Cerebellar cortex (tissue), 1 donor: Measurements from ENCODE around the gene AHDC1.
"Not testable (repeated sequence)": the region's sequence is repeated elsewhere in the genome, so short reads cannot be mapped to it uniquely, and the experiment has no call there.

Experiments used
- DNase-seq: peaks from one replicate; pipeline ENCODE4 v3.0.0-alpha.2; 2015; ENCODE audit warnings: low spot score

Gene AHDC1

GRCh38 chr1:27563341-27563590 lies 40.7 kb downstream of the AHDC1 start:
- DNase-seq: no peak

DNA sequence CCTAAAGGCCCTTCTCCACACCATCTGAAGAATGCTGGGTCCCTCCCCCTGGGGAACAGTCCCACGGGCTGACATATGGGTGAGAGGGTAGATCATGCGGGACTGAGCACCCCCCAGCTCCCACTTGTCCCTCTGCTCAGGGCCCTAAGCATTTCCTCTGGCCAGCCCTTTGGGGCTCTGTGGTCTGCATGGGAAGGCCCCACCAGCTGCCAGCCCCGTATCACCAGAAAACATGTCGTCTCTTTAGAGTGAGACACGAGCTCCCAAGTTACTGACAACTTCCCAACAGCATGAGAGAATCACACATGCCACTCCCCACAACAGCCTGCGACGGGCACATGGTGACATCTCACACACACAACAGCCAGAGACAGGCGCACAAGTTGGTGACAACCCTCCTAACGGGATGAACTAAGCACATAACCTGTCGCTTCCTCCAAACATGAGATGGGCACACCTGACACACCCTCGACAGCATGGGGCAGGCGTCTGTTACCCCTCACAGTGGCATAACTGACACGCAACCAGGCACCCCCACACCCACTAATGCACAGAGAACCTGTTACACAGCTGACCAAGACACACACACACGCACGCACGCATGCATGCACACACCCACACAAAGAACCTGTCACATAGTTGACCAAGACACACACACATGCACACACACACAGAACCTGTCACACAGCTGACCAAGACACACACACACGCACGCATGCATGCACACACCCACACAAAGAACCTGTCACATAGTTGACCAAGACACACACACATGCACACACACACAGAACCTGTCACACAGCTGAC lies 41.2 kb downstream of the AHDC1 start:
- DNase-seq: peak; percentile 41

GRCh38 chr1:27562021-27562420 lies 41.9 kb downstream of the AHDC1 start:
- no peak for DNase-seq

DNA sequence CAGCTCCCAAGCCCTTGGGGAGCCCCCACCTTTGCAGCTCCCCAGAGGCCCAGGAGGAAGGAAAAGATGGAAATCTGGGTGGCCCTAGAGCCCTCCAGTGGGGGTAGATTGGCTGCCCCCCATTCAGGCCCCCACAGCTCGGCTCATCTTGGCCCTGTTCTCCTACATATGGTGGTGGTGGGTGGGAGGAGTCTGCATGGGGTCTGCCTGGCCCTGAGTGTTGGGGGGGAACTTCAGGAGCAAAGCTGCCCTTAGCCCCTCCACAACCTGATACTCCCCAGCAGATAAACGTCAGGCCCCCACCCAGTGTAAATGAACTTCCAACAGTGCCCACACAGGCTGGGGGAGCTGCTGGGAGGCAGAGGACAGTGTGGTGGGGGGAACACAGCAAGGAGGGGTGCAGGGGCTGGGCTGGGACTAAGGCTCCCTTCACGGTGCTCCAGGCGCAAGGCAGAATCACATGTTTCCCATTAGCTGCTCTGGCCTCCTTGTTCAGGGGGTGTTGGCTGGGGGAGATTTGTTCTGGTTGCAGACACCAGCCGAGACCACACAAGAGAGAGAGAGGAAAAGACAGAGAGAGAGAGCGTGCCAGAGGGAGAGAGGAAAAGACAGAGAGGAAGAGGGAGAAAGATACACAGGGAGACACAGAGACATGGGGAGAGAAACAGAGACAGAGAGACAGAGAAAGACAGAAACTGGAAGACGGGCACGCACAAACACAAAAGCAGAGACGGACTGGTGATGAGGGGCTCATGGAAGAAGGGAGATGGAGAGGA lies 42.6 kb downstream of the AHDC1 start:
- peak; percentile 48 for DNase-seq

DNA sequence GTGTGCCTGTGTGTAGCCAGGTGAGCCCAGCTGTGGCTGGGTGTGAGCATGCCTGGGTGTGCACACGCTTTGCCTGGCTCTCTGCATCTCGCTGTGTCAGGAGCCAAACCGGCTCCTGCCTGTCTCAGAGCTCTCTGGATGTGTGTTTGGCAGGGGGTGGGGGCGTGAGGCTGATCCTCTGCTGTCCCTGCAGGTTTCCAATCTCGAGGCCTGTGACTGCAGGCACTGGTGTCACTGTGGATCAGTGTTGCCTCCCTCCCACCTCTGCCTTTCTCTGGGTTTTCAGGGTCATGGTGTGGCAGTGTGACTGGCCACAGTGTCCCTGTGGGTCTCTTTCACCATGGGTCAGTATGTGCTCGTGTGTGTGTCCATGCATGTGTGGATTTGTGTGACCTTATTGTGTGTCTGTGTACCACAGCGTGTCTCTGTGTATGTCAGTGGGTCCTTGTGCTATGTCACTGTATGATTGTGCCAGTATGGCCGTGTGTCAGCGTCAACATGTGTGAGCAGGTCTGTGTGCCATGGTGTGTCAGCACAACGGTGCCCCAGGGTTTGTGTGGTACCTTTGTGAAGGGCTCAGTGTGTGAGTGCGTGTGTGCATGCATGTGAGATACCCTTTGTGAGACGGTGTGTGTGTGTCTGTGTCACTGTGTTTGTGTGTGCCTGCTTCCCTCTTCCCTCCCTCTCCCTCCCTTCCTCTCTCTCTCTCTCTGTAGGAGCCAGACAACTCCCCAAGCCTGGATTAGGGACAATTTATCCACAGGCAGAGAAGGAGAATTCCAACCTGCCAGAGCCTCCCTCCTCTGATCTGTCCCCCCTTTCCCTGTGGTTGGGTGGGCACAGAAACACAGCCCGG lies 43.4 kb downstream of the AHDC1 start:
- DNase-seq: peak; percentile 68

- DNase-seq: no peak
Observed at GRCh38 chr1:27559466-27560030, 44.4 kb downstream of the AHDC1 start.

GRCh38 chr1:27557596-27558340 lies 46.2 kb downstream of the AHDC1 start:
- peak; percentile 41 for DNase-seq

- peak; percentile 86 for DNase-seq
Observed at GRCh38 chr1:27556781-27557595, 47.0 kb downstream of the AHDC1 start.

GRCh38 chr1:27556435-27556780 lies 47.5 kb downstream of the AHDC1 start:
- no peak for DNase-seq

DNA sequence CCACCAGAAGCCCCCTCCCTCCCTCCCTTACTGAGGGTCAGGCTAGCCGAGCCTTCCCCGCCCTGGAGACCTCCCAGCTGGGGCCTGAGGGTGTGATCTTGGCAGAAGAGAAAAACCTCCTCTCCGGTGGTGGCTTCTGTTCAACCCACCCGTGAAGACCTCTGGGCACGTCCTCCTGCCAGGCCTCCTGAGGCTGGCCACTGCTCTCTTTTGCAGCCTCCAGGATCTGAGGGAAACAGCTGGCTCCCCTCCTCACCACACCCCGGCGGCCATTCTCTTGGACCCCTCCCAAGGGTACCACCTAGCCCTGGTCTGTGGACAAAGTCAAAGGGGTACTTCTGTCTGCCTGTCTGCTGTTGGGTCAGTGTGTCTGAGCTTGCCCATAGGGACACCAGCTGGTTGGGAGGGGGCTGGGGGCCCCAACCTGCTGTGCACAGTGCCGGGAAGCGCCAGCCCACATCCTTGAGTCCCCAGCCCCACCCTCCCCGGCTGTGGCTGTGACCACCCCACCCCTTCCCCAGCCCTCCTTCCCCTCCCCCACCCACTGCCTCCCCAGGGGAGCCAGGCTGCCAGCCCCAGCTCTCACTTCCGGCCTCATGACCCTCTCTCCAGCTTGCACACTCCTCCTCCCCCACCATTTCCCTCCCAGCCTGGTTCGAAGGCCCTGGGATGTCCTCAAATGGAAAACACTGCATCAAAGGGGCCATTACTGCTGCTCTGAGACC lies 48.1 kb downstream of the AHDC1 start:
- DNase-seq: no peak

GRCh38 chr1:27554759-27555699 lies 48.9 kb downstream of the AHDC1 start:
- DNase-seq: no peak

GRCh38 chr1:27554293-27554692 lies 49.7 kb downstream of the AHDC1 start:
- DNase-seq: no peak

GRCh38 chr1:27553823-27554222 lies 50.1 kb downstream of the AHDC1 start:
- not testable (repeated sequence) for DNase-seq

- DNase-seq: no peak
Observed at GRCh38 chr1:27552911-27553420, 51.0 kb downstream of the AHDC1 start.

DNA sequence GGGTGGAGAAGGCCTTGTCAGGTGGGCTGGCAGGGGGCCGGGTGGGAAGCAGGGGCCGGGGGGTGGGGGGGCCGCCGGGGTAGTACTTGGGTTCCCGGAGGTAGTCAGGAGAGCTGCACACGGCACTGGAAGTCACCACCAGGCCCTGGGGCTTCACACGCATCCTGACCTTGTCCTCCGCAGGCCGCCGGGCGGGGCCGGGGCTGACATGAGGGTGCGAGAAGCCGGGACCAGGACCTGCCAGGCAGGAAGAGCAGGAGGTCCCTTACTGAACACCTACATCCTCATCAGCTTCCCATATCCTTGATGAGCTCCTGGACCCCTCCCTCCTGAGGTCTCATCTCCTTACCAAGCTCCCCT lies 52.0 kb downstream of the AHDC1 start:
- no peak for DNase-seq

- no peak for DNase-seq
Observed at GRCh38 chr1:27551170-27551952, 52.6 kb downstream of the AHDC1 start.

- DNase-seq: no peak
Observed at GRCh38 chr1:27550510-27551169, 53.3 kb downstream of the AHDC1 start.
